ENCODE results near the gene XXYLT1.
"Not testable (repeated sequence)": the region's sequence is repeated elsewhere in the genome, so short reads cannot be mapped to it uniquely, and the experiment has no call there.

XXYLT1 gene

DNA sequence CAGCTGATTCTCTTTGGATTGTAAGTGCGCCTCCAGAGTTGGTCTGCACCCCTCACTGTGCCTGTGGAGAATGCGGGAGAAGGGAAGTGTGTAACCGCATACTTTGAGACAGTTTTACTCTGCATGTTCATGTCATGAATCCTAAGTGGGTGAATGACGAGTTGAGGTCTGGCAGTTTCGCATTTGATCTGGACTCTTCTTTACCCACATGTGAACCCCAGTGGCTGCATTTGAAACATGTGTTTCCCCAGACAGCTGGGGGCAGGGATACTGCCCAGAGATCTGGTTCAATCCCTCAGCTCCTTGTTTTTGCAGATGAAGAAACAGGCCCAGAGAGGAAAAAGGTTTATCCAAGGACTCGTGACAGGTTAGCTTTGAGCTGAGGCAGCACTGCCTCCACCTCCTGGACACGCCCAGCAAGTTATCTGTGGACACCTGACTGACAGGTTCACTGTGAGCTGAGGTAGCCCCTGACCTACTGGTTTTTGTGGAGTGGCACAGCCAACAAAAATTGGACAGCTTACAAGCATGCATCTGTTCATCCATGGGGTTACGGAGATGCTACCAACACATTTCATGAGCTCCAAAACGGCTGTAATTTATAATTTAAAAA is 207.3 kb downstream of the XXYLT1 start:
- H3K4me3 Mint-ChIP-seq, result no peak overlapping the region
- H3K9me3 Mint-ChIP-seq, result no peaks in the 10 kb centered on the region
- no peaks in the 10 kb centered on the region for H3K36me3 Mint-ChIP-seq
- peak overlapping the region; percentile 59 for H3K27ac Mint-ChIP-seq
- H3K4me1 Mint-ChIP-seq, result no peaks in the 10 kb centered on the region
- H3K27me3 Mint-ChIP-seq, result no peaks in the 10 kb centered on the region

DNA sequence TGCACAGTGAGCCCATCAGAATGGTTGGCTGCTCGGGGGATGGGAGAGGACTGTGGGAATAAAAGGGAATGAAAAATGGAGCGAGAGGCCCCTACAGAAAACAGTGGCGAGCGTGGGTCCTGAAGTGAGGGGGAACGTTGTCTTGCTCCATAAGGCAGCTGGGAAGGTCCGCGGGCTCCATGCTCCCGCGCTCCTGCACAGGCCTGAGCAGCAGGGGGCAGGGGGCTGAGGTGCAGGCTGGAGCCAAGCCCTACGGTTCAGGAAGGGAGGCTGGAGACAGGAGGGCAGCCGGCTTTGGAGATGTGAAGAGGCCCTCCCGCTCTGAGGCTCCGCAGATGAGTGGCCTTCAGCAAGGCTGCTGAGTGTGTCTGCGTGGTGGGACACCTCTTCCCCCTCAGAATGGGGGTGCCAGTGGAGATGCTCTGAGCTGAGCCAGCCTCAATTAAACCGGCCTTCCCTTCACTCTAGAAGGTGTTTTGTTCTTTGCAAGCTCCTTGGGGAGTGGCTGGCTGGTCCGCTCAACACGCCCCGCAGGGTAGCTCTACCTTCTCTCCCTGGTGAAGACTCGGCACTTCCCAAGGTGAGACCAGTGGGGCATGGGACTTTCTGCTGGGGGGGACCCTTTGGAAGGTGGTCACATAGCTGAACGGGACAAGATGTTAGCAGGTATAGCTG is 208.0 kb downstream of the XXYLT1 start:
- no peaks in the 10 kb centered on the region for H3K36me3 Mint-ChIP-seq
- no peaks in the 10 kb centered on the region for H3K27me3 Mint-ChIP-seq
- peak overlapping the region; percentile 59 for H3K27ac Mint-ChIP-seq
- H3K9me3 Mint-ChIP-seq, result no peaks in the 10 kb centered on the region
- H3K4me3 Mint-ChIP-seq, result no peak overlapping the region
- no peaks in the 10 kb centered on the region for H3K4me1 Mint-ChIP-seq

DNA sequence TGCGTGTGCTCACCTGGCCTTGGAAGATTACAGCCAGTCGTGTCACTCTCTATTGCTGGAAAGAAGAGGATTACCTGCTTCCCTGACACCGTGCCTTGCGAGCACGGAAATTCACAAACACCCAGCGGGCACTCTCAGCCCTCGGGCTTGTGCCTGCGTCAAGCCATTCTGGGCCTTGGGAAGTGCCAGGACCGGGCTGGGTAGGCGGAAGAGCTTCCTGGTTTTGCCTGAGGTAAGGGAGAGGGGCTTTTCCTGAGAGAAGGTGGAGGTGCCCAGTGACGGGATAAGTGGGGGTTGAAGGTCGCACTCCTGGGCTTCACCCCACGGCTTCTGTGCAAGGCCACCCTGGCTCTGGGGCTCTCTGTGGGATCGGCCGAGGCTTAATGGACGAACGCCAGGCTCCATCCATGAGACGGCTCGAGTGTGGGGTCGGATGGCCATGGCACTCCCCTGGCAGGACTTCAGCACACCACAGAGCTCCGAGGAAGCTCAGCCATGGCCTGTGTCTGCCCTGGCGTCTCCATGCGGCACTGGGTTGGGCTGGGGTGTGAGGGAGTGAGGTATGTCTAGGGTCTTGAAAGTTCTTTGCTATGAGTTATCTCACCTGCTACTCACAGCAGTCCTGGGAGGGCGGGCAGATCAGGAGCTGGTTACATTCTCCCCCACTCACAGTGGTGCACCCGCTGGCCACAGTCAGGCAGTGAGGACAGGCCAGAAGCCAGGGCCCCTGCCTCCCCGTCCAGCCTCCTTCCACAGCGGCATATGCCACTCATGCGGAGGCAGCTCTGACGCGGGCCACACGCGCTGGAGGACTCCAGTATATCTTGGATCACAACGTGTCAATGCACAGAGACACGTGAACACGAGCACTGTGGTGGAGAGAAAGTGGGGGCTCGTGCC is 209.0 kb downstream of the XXYLT1 start:
- Mint-ChIP-seq H3K27me3 (no peaks in the 10 kb centered on the region), H3K36me3 (no peaks in the 10 kb centered on the region), H3K4me1 (no peaks in the 10 kb centered on the region), H3K9me3 (no peaks in the 10 kb centered on the region), H3K27ac (no peak overlapping the region), H3K4me3 (no peak overlapping the region)

DNA sequence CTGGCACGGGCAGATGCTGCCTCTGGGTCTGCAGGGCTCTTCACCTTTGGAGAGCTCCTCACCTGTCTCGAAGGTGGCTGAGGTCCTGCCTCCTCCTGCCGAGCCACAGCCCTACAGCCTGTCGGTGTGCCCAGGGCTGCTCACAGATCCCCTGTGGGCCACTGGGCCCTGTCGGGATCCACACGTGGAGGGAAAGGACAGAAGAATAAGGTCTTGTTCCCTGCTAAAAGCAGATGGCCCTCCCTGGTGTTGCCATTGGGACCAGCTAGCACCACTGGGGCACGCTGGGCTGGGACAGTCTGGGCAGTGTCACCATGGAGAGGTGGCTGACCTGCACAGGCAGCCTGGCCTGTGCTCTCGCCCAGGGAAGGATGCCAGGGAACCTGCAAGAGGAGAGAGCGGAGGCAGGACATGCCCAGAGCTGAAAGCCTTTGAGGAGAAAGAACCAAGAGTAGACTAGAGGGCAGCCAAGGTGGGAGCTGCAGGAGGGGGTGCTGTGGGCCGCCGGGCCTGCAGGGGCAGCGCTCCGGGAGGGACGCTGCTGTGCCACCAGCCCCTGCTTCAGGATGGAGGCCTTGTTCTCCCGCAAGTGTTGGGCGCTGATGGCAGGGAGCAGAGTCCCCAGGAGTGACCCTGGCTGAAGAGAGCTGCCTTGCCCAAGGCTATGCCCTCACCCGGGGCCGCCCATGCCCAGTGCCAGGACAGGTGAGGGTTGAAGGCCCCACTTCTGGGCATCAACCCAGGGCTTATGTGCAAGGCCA is 210.2 kb downstream of the XXYLT1 start:
- no peaks in the 10 kb centered on the region for H3K4me1 Mint-ChIP-seq
- H3K27ac Mint-ChIP-seq, result no peak overlapping the region
- no peaks in the 10 kb centered on the region for H3K36me3 Mint-ChIP-seq
- H3K4me3 Mint-ChIP-seq, result peak overlapping the region; percentile 39
- no peaks in the 10 kb centered on the region for H3K9me3 Mint-ChIP-seq
- H3K27me3 Mint-ChIP-seq, result no peaks in the 10 kb centered on the region

DNA sequence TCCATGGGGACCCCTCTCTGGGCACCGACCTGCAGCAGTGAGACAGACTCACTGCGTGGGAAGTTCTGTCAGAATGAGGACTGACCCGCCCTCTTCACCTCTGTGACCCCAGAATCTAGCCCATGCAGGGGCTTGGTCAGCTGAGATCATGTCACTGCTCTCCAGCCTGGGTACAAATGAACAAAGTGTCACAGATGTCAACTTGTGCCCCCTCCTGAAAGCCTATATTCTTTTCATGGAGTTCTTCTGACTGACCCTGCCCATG is 210.8 kb downstream of the XXYLT1 start:
- Mint-ChIP-seq H3K4me3 (no peak overlapping the region), H3K4me1 (no peaks in the 10 kb centered on the region), H3K9me3 (no peaks in the 10 kb centered on the region), H3K27me3 (no peaks in the 10 kb centered on the region), H3K36me3 (no peaks in the 10 kb centered on the region), H3K27ac (no peak overlapping the region)

DNA sequence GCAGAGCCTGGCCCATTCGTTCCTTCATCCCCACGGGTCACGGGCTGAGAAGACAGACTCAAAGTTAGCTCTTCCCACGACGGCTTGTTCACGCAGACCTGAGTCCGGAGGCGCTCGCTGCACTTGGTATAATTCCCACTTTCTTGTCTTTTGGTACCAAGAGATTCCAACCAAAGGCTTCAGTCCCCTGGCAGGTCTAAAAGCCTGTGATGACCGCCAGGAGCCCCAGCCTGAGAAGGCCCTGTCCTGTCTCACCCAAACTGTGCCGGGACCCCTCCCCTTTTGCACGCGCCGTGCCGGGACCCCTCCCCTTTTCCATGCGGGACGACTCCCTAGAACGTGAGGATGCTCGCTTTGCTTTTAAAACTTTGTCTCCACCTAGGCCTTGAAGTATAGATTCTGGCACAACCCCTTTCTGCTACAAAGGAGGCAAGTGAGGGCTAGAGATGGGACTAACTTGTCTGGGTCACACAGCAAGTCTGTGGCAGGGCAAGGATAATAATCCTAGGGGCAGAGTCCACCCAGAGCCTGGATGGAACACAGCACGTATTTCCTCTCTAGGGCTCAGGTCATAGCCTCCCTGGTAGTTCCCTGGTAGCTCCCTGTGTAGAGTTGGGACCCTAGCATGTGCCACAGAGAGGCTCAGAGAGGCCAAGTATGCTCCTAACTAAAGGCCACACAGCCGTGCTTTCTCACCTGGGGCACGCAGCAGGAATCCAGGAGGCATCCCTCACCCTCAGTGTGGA is 211.3 kb downstream of the XXYLT1 start:
- Mint-ChIP-seq H3K4me3 (no peak overlapping the region), H3K36me3 (no peaks in the 10 kb centered on the region), H3K27ac (no peak overlapping the region), H3K4me1 (no peaks in the 10 kb centered on the region), H3K9me3 (no peaks in the 10 kb centered on the region), H3K27me3 (peaks cover 1% of the 10 kb centered on the region)

DNA sequence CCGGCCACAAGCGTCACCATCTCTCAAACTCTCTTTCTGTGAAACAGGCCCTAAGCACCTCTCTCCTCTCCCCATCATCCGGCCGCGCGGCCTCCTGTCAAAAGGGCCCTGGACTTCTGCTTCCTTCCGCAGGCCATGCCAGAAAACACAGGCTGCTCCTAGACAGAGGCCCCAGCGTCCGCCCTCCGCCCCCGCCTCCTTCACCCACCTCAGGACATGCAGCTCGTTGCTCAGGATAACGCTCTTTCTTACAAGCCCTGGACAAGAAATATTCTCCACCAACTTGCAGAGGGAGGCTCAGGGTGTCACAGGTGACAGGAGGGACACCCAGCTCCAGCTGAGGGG is 212.0 kb downstream of the XXYLT1 start:
- no peaks in the 10 kb centered on the region for H3K4me1 Mint-ChIP-seq
- peaks cover 2% of the 10 kb centered on the region for H3K27me3 Mint-ChIP-seq
- no peak overlapping the region for H3K4me3 Mint-ChIP-seq
- no peaks in the 10 kb centered on the region for H3K9me3 Mint-ChIP-seq
- no peaks in the 10 kb centered on the region for H3K36me3 Mint-ChIP-seq
- H3K27ac Mint-ChIP-seq, result no peak overlapping the region

DNA sequence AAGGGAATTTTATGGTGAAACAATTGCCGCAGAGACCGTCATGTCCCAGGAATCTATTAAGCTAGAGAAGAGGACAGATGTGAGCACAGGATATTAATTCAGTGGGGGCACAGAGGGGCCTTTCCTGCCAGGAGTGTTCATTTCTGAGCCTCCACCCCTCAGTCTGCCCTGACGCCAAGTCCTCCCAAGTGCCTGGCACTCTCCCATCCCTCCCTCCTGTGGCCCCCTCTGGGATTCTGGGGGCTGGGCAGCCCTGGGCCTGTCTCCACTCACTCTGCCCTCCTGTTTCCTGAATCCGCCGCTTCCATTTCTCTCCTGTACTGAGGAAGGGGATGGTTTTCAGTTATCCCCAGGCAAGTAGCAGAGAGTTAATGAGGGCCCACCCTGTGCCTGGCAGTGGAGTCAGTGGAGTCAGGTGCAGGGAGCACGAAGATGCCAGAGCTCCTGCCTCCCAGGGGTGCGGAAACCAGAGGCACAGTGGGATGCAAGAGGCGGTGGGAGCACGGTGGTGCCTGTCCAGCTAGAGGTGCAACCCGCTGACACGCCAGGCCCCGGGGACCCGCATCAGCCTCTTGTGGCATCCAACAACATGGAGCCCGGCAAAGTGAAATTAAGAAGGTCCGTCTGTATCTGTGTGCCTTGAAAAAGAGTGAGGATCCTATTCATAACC is 212.5 kb downstream of the XXYLT1 start:
- Mint-ChIP-seq H3K4me3 (no peak overlapping the region), H3K36me3 (no peaks in the 10 kb centered on the region), H3K27ac (no peak overlapping the region), H3K9me3 (no peaks in the 10 kb centered on the region), H3K27me3 (peaks cover 3% of the 10 kb centered on the region), H3K4me1 (no peaks in the 10 kb centered on the region)

DNA sequence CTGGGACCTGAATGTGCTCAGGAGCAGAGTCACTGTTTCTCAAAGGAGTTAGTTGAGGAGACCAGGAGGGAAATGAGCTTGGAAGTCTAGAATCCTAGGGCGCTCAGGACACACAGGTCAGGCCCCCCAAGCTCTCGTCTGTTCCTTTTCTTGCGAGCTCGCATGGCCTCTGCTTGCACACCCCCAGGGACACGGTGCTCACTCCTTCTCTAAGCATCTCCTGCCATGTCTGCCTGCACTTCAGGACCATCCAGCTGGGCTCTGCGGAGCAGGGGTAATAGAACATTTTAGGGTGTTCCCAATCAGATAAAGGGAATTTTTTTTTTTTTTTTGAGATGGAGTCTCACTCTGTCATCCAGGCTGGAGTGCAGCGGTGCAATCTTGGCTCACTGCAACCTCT is 213.2 kb downstream of the XXYLT1 start:
- Mint-ChIP-seq H3K9me3 (no peaks in the 10 kb centered on the region), H3K4me1 (no peaks in the 10 kb centered on the region), H3K4me3 (no peak overlapping the region), H3K27ac (no peak overlapping the region), H3K36me3 (no peaks in the 10 kb centered on the region), H3K27me3 (peaks cover 3% of the 10 kb centered on the region)

DNA sequence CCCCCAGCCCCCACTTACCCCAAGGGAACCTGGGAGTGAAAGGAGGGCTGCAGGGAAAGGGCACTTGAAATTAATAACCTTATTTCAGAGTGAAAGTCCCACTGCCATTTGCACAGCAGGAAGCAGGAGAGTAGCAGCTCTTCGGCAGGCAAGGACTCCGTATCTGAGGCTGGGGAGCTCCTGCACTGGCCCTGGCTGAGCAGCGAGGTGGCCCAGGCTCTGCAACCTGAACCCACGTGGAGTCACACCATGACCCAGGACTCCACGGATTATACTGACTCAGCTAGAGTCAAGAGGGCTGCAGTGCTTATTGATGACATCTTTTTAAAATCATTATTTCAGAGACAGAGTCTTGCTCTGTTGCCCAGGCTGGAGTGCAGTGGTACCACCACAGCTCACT is 214.5 kb downstream of the XXYLT1 start:
- H3K27ac Mint-ChIP-seq, result no peak overlapping the region
- H3K9me3 Mint-ChIP-seq, result no peaks in the 10 kb centered on the region
- no peaks in the 10 kb centered on the region for H3K36me3 Mint-ChIP-seq
- no peak overlapping the region for H3K4me3 Mint-ChIP-seq
- H3K27me3 Mint-ChIP-seq, result peaks cover 5% of the 10 kb centered on the region
- H3K4me1 Mint-ChIP-seq, result no peaks in the 10 kb centered on the region

DNA sequence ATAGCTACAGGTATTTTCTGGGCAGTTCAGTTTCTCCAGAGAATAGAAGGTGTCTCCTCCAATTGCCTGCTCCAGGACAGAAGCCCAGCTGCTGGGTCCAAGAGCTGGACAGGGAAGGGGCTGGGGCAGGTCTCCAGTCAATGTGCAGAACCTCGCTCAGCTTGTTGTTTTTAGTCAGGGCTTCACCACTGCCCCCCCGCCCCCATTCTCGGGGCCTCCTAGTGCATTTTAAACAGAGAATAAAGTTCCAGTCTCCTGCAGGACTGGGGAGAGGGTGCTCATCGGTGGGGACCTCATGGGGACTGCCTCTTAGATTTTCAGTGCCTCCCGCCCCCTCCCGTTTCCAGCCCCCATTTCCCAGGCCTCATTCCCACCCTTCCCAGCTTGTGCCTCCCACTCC is 216.6 kb downstream of the XXYLT1 start:
- no peaks in the 10 kb centered on the region for H3K4me1 Mint-ChIP-seq
- H3K4me3 Mint-ChIP-seq, result no peak overlapping the region
- H3K9me3 Mint-ChIP-seq, result no peaks in the 10 kb centered on the region
- peak overlapping the region; percentile 73 for H3K27ac Mint-ChIP-seq
- no peaks in the 10 kb centered on the region for H3K36me3 Mint-ChIP-seq
- H3K27me3 Mint-ChIP-seq, result peaks cover 5% of the 10 kb centered on the region

DNA sequence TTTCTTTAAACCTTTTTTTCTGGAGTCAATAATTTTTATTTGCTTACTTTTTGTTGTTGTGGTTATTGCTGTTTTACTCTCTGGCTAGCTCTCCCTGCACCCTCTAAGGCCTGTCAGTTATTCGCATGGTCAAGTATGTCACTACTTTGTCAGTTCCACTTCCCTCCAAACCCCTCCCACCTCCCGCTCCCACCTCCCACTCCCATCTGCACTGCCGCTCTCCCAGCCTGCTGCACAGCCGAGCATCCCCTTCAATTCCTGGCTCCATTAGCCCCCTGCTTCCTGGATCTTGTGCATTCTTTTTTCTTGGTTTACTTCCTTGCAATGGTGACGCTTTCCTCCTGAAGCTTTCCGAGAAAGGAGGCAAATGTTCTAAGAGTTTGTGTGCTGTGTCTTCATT is 218.0 kb downstream of the XXYLT1 start:
- Mint-ChIP-seq H3K27ac (peak overlapping the region; percentile 4), H3K27me3 (peaks cover 5% of the 10 kb centered on the region), H3K4me1 (no peaks in the 10 kb centered on the region)

DNA sequence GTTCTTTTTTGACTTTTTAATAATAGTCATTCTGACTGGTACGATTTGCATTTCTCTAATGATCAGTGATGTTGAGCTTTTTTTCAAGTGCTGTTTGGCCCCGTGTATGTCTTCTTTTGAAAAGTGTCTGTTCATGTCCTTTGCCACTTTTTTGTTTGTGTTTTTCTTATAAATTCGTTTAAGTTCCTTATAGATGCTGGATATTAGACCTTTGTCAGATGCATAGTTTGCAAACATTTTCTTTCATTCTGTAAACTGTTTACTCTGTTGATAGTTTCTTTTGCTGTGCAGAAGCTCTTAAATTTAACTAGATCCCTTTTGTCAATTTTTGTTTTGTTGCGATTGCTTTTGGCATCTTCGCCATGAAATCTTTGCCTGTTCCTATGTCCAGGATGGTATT is 220.7 kb downstream of the XXYLT1 start:
- H3K36me3 Mint-ChIP-seq, H3K9me3 Mint-ChIP-seq, H3K4me1 Mint-ChIP-seq, H3K27me3 Mint-ChIP-seq, H3K4me3 Mint-ChIP-seq, H3K27ac Mint-ChIP-seq: not testable (repeated sequence)

More for the DNA sequence above, 218.0 kb downstream of the XXYLT1 start:
- Mint-ChIP-seq H3K9me3 (no peaks in the 10 kb centered on the region), H3K36me3 (no peaks in the 10 kb centered on the region), H3K4me3 (no peak overlapping the region)

DNA sequence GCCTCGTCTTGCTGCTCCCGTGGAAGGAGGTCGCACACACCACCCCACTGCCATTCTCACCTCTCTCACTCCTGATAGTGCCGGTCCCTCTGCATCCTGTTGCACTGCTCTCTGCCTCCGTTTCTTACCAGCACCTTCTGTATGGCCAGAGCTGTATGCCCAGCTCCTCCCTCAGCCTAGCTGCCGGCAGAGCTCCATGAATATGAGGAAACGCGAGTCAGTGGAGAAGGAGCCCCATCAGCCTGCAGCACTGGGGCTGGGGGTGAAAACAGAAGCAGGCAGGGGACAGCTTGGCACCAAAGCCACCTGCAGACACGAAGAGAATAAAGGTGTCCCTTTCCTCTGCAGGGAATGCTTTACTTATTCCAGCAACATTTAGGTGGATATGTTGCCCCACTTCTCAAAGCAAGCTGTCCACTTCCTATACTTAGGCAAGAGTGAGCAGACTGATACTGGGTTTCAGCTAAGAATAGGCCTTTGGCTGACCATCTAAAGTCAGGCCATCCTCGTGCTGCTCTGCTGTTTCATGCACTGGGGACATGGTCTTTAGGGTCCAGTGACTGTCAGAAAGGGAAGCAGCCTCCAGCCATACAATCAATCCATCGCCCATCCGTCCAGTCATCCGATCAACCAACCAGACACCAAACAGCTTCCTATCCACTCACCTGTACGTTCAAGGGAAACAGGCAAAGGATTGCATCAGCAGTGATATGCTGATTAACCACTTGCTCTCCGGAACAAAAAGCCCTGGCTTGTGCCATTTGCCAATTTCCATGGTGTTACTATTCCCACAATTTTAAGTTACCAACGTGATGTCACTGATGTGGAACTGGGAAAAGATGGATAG is 222.7 kb downstream of the XXYLT1 start:
- Mint-ChIP-seq H3K36me3 (no peaks in the 10 kb centered on the region), H3K27me3 (peaks cover 2% of the 10 kb centered on the region), H3K27ac (no peak overlapping the region), H3K9me3 (no peaks in the 10 kb centered on the region), H3K4me3 (no peak overlapping the region), H3K4me1 (no peaks in the 10 kb centered on the region)

All from activated naive CD4-positive, alpha-beta T cell treated with anti-CD3 and anti-CD28 coated beads, Interleukin-2, amount 50 U/mL, for 24 hours (primary cell).